NCI-H146 (cell line): Measurements from ENCODE around the gene SPTLC1.
"Not testable (repeated sequence)": the region's sequence is repeated elsewhere in the genome, so short reads cannot be mapped to it uniquely, and the experiment has no call there.

Experiments used
- DNase-seq: peaks from one replicate; lab custom pipeline; 2025; lab: John Stamatoyannopoulos, UW

Gene SPTLC1

GRCh38 chr9:92115071-92115858, at the start of gene SPTLC1:
Gene SPTLC1, minus strand, starts transcription at chr9:92115413. Its CDS starts 43 bp downstream, at chr9:92115370.
- DNase-seq, result peak; percentile 91

GRCh38 chr9:92164975-92165374, 49.8 kb upstream of the SPTLC1 start:
- no peak for DNase-seq

- no peak for DNase-seq
These were observed 49.3 kb upstream of the SPTLC1 start for GRCh38 chr9:92164490-92164889.

- DNase-seq, result no peak
These were observed 48.1 kb upstream of the SPTLC1 start for GRCh38 chr9:92163276-92163675.

- no peak for DNase-seq
These were observed 45.6 kb upstream of the SPTLC1 start for GRCh38 chr9:92160786-92161185.

GRCh38 chr9:92159058-92159457, 43.8 kb upstream of the SPTLC1 start:
- DNase-seq, result no peak

- no peak for DNase-seq
These were observed 42.9 kb upstream of the SPTLC1 start for GRCh38 chr9:92158097-92158601.

GRCh38 chr9:92155736-92156135, 40.5 kb upstream of the SPTLC1 start:
- DNase-seq, result not testable (repeated sequence)

- no peak for DNase-seq
These were observed 40.0 kb upstream of the SPTLC1 start for GRCh38 chr9:92155221-92155620.

GRCh38 chr9:92153466-92154415, 38.5 kb upstream of the SPTLC1 start:
- DNase-seq, result not testable (repeated sequence)

- DNase-seq, result peak; percentile 12
These were observed 36.6 kb upstream of the SPTLC1 start for GRCh38 chr9:92151691-92152393.

- not testable (repeated sequence) for DNase-seq
These were observed 35.6 kb upstream of the SPTLC1 start for GRCh38 chr9:92150501-92151470.

GRCh38 chr9:92147852-92148180, 32.6 kb upstream of the SPTLC1 start:
- no peak for DNase-seq

- peak; percentile 77 for DNase-seq
These were observed 32.0 kb upstream of the SPTLC1 start for GRCh38 chr9:92147030-92147851.

GRCh38 chr9:92146610-92147009, 31.4 kb upstream of the SPTLC1 start:
- no peak for DNase-seq

GRCh38 chr9:92145784-92146183, 30.6 kb upstream of the SPTLC1 start:
- DNase-seq, result not testable (repeated sequence)

- DNase-seq, result no peak
These were observed 27.1 kb upstream of the SPTLC1 start for GRCh38 chr9:92142329-92142728.

- peak; percentile 61 for DNase-seq
These were observed 26.2 kb upstream of the SPTLC1 start for GRCh38 chr9:92141144-92142129.

- no peak for DNase-seq
These were observed 25.5 kb upstream of the SPTLC1 start for GRCh38 chr9:92140754-92141143.
